HG03175 (cell line): ENCODE data around the gene TAC3.
A peak's percentile ranks its signal among the peaks of the same experiment; 100 is the strongest.
"Not testable (repeated sequence)": the region's sequence is repeated elsewhere in the genome, so short reads cannot be mapped to it uniquely, and the experiment has no call there.

Experiments
- ATAC-seq: cut with Tn5 transposase; IDR thresholded peaks from one replicate; pipeline ENCODE4 v1.9.1; 2021; ENCODE audit warnings: mild to moderate bottlenecking, moderate library complexity; ENCODE audit not compliant: unreplicated experiment

Gene TAC3

GRCh38 chr12:57016348-57016747, at the start of gene TAC3:
Gene TAC3 (minus strand): TSS chr12:57016529. CDS start chr12:57015797, 732 bp downstream.
- ATAC-seq: no peak

DNA sequence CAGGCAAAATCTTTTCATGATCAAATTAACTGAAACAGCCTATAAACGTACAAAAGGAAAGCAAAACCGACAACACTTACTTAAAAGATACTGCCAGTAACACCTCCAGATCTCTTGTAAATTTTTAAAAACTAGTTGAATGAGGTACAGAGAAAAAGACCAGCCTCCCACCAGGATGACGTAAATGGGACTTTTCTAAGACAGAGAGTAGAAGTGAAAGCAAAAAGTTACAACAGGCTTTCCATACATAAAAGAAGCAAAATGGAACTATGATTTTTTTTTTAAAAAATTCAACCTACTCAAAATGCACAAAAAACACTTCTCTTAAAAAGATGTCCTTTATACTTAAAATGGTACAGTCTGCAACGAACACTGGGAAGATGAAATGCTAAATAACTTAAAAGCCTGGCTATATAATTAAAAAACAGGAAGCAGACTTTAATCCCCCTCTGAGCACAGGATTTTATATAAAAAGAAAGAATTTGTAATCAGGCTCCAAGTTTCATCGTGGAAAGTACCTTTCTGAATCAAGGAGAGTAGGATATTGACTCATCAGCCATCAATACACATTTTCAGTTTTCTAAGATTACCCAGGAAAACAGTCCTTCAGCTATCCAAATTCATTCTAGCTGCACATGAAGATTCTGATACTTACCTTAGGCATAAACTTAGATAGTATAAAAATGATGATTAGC, 47.8 kb upstream of the TAC3 start:
- peak; percentile 80 for ATAC-seq

DNA sequence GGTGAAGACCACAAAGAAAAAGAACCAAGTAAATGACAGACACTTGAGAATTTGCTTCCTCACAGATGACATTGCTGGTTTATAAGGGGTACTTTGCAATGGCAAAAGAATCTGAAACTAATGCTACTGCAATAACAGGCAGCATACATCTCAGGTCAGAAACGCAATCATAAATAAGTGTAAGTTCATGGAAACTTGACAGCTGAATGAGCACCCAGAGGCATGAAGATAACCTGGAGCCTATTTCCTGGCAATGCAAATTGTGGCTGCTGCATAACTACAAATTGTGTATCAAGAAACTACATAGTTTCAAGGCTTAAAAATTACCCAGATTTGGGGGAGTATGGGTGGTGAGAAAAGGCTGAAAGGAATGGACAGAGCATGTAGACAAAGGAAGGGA, 42.1 kb upstream of the TAC3 start:
- ATAC-seq: peak; percentile 56

DNA sequence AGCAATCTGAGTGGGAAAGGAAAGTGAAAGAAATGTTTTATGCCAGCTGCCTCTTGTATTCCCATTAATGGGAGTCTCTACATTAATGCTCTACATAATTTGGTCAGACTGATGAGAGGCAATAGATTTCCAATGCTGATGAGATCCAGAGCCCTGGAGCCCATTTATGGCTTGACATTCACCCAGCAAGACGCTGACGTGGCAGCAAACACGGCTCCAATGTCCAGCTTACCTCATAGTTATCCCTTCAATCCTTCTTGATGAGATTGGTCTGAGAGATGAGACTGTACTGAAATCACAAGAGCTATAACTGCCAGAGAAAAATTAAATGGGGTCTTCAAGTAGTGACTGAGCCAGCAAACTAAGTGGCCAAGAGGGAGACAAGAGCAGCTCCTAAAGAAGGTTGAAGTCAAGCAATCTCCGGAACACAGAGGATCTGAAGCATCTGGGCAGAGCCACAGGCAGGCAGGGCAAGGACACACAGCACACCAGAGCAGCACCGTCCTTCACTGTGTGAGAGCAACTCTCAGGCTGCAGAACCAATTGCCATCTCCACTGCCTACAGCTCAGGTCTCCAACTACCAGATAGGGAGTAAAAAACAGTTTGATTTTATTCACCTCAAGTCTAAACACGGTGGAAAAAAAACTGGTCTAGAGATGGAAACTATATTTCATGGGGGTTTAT, 40.9 kb upstream of the TAC3 start:
- no peak for ATAC-seq

GRCh38 chr12:57055824-57056223, 39.5 kb upstream of the TAC3 start:
- ATAC-seq: no peak

GRCh38 chr12:57053901-57054300, 37.6 kb upstream of the TAC3 start:
- not testable (repeated sequence) for ATAC-seq

GRCh38 chr12:57053146-57053545, 36.8 kb upstream of the TAC3 start:
- ATAC-seq: not testable (repeated sequence)

GRCh38 chr12:57051011-57051410, 34.7 kb upstream of the TAC3 start:
- ATAC-seq: no peak

DNA sequence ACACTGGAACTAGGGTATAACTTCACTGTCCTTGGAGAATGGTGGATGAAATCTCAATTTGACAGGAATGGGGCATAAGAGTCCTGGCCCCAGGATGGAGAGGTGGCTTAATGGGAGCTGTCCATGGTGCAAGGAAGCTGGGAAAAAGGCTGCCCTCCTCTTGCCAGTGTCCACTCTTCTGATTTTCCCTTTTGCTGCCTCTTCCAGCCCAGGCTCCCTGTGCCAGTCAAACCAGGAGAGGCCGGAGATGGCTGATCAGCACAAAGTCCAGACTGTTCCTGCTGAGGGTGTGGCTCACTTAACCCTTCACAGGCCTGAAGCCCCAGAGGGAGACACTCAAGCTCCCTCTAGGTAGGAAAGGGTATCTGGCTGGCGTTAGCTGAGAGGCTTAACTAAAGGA, 33.6 kb upstream of the TAC3 start, which contains the start of gene MYO1A:
MYO1A (minus strand) TSS at position 240 of the 400 bp plus-strand sequence. CDS start 1,806 bp downstream, outside the sequence.
- no peak for ATAC-seq

- no peak for ATAC-seq
Measured at GRCh38 chr12:57049119-57049446, 32.8 kb upstream of the TAC3 start.

GRCh38 chr12:57048423-57049118, 32.2 kb upstream of the TAC3 start:
- ATAC-seq: no peak

DNA sequence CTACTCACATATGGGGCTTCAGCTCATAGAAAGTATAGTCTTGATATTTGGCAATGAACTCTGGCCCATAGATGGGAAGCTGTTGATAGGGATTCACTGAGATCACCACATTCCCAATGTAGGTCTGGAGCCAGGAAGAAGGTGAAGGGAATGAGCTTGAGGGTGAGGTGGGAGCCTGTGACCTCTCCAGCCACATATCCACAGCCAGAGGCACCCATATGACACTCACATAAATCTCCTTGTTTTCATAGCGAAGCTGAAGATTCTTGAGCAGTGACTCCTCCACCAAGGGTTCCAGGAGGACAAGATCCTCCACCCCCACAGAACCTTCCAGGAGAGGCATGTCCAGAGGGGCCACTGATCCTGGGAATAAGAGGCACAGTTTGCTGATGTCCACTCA, 31.7 kb upstream of the TAC3 start:
- no peak for ATAC-seq

DNA sequence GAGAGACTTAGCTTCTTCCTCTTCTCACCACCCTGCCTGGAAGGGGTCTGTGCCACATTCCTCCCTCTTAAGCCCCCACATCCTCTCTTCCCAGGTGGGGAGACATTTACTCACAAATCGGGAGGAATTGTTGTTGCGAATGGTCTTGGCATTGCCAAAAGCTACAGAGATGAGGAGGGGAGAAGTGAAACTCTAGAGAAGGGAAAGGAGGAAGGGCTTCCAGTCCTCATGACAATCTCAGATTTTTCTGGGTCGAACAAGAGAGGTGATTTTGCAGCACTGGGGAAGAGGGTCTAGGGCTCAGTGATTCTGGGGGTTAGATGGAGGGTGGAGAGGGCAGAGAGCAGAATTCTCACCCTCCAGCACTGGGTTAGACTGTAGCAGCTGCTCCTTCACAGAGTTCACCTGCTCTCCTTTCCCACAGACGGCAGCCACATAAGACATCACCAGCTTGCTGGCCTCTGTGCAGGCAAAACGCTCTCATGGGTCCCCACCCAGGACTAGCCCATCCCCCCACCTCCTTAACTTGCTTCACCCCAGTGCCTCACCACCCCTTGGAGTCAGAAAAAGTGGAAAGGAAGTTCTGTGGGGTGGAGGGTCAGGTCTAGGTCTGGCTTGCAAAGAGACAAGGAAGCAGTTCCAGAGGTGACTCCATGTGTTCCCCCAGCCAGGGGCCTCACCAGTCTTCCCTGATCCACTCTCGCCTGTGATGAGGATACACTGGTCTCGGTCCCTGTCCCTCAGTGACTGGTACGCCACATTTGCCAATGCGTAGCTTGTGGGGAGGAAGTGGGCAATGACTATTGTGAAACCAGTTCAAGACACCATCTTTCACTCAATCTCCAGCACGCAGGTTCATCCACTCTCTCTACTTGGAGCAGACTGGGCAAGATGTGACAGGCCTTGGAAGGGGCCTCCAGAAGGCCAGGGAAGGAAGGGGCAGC, 30.9 kb upstream of the TAC3 start:
- ATAC-seq: no peak

- ATAC-seq: no peak
Measured at GRCh38 chr12:57046086-57046791, 29.9 kb upstream of the TAC3 start.

GRCh38 chr12:57044889-57045288, 28.6 kb upstream of the TAC3 start:
- ATAC-seq: no peak

DNA sequence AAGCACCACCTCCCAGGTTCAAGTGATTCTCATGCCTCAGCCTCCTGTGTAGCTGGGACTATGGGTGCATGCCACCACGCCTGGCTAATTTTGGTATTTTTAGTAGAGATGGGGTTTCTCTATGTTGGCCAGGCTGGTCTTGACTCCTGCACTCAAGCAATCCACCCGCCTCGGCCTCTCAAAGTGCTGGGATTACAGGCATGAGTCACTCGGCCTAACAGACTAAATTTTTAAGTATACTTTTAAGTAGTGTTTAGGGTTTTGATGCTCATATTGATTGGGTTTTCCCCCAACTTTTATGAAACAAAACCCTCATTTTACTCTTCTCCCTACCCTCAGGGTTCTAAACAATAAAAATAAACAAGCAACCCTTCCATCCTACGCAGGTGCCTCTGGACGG, 28.1 kb upstream of the TAC3 start:
- ATAC-seq: no peak

GRCh38 chr12:57042695-57043094, 26.4 kb upstream of the TAC3 start:
- no peak for ATAC-seq

GRCh38 chr12:57040750-57041149, 24.4 kb upstream of the TAC3 start:
- ATAC-seq: no peak

- no peak for ATAC-seq
Measured at GRCh38 chr12:57040211-57040610, 23.9 kb upstream of the TAC3 start.
